ENCODE measurements around the gene NOTCH1.

DNA sequence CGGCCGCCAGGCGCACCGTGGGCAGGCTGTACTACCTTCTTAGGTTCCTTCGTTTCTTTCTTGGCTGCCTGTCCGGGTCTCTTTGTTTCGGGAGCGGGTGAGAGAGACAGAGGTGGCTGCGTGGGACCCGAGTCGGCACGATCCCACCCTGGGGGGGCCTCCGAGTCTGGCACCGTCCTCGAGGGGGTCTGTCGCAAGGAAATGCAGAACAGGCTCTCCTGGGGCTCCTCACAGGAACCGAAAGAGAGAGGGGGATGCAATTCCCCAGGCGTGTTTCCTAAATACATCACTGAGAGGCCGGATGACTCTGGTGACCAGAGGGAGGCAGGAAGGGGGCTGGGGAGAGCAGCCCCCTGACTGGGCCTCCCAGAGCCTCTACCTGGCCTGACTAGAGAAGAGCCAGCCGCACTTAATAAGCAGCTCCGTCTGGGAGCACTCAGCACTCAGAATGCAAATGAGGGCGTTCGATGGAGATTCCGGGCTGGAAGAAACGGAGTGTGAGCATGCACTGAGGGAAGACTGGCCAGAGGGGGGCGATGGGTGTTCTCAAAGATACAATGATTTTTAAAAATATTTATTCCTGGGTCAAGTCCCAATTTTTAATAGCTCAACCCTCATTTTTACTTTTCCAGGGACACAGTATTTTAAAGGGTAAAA is 94.5 kb downstream of the NOTCH1 start:
- TF ChIP-seq, protein P1, sequence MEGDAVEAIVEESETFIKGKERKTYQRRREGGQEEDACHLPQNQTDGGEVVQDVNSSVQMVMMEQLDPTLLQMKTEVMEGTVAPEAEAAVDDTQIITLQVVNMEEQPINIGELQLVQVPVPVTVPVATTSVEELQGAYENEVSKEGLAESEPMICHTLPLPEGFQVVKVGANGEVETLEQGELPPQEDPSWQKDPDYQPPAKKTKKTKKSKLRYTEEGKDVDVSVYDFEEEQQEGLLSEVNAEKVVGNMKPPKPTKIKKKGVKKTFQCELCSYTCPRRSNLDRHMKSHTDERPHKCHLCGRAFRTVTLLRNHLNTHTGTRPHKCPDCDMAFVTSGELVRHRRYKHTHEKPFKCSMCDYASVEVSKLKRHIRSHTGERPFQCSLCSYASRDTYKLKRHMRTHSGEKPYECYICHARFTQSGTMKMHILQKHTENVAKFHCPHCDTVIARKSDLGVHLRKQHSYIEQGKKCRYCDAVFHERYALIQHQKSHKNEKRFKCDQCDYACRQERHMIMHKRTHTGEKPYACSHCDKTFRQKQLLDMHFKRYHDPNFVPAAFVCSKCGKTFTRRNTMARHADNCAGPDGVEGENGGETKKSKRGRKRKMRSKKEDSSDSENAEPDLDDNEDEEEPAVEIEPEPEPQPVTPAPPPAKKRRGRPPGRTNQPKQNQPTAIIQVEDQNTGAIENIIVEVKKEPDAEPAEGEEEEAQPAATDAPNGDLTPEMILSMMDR (conservative IDR thresholded peaks at IDR 0.05) = no peak
- no peak for TF ChIP-seq ZFX (IDR thresholded peaks at IDR 0.05)

All from C4-2B (cell line).